Panc1 (cell line): ENCODE measurements around the gene SASH3. TPM values are rescaled to one million over a fixed set of nuclear protein-coding genes. Genes with fewer than 3 reads are reported as not detected.

Experiments
- ATAC-seq: fragments of 200-7000 bp; cut with Tn5 transposase; 2 replicates; pipeline ENCODE4 v1.9.1; 2020; ENCODE audit warnings: mild to moderate bottlenecking, moderate library complexity
- BruUV-seq: library from RNA; stranded (reverse); fragments of 400-500 nt; replicated peaks from 2 replicates; lab custom pipeline; 2021; lab: Mats Ljungman, UMichigan
- CTCF ChIA-PET: fragments of 300-600 bp; sonication (Branson Sonifier 250); formaldehyde crosslinking; loops from one replicate; lab custom pipeline; 2022; ENCODE audit warnings: antibody characterized with exemption; lab: Charles Lee
- POLR2A ChIA-PET: fragments of 300-600 bp; sonication (Branson Sonifier 250); formaldehyde crosslinking; loops from one replicate; lab custom pipeline; 2022; ENCODE audit warnings: antibody characterized with exemption; lab: Charles Lee
- DNase-seq: peaks from one replicate; pipeline ENCODE4 v3.0.0-alpha.2; 2010; ENCODE audit warnings: low read depth, low spot score
- H3K27ac ChIP-seq: 2 replicates; pipeline ENCODE4 v1.5.1; 2011; ENCODE audit warnings: mild to moderate bottlenecking, low read length, inconsistent platforms
- H3K27me3 ChIP-seq: fragments of 200-500 bp; sonication (Bioruptor generic); 2 replicates; pipeline ENCODE4 v1.6.0; 2014; ENCODE audit warnings: low read length, inconsistent platforms; ENCODE audit not compliant: control insufficient read depth, insufficient read depth
- H3K36me3 ChIP-seq: fragments of 200-500 bp; sonication (Bioruptor generic); 2 replicates; pipeline ENCODE4 v1.5.1; 2014; ENCODE audit warnings: inconsistent platforms, mild to moderate bottlenecking, low read length, moderate library complexity; ENCODE audit not compliant: control insufficient read depth, insufficient read depth
- H3K4me1 ChIP-seq: 2 replicates; pipeline ENCODE4 v1.5.1; 2011; ENCODE audit warnings: inconsistent platforms, mild to moderate bottlenecking, low read length, moderate library complexity; ENCODE audit not compliant: control insufficient read depth, insufficient read depth
- H3K4me3 ChIP-seq, 2 experiments: 2 replicates each; pipeline ENCODE4 v1.5.1; 2011 to 2012; ENCODE audit warnings: low read depth in 2 of 2, low read length in 2 of 2, mild to moderate bottlenecking in 2 of 2, inconsistent platforms in 1 of 2, moderate library complexity in 1 of 2
- H3K9me3 ChIP-seq: fragments of 200-500 bp; sonication (Bioruptor generic); 2 replicates; pipeline ENCODE4 v1.5.1; 2014; ENCODE audit warnings: low read depth, mild to moderate bottlenecking, inconsistent platforms, low read length, moderate library complexity; ENCODE audit not compliant: control insufficient read depth, insufficient read depth
- CTCF ChIP-seq: fragments of 450-650 bp; IDR thresholded peaks from 2 replicates; pipeline ENCODE4 v1.5.1; 2017; ENCODE audit warnings: mild to moderate bottlenecking
- POLR2AphosphoS5 ChIP-seq: IDR thresholded peaks from 2 replicates; pipeline ENCODE4 v1.6.1; 2012; ENCODE audit warnings: mild to moderate bottlenecking, low read depth, low read length, moderate library complexity
- REST ChIP-seq, 2 experiments: IDR thresholded peaks; 2 replicates each; pipeline ENCODE4 v1.6.1; 2011 to 2012; ENCODE audit warnings: low read depth in 2 of 2, control low read depth in 1 of 2, low read length in 1 of 2, mild to moderate bottlenecking in 1 of 2, moderate library complexity in 1 of 2; ENCODE audit not compliant: insufficient read depth in 1 of 2
- SIN3A ChIP-seq: IDR thresholded peaks from 2 replicates; pipeline ENCODE4 v1.6.1; 2012; ENCODE audit warnings: low read depth, mild to moderate bottlenecking, low read length, moderate library complexity, borderline replicate concordance; ENCODE audit not compliant: insufficient read depth
- TCF7L2 ChIP-seq: IDR thresholded peaks from 2 replicates; pipeline ENCODE4 v1.6.1; 2011; ENCODE audit warnings: mild to moderate bottlenecking, low read depth, low read length, inconsistent platforms
- in situ Hi-C: cut with HindIII; loops from 2 replicates; pipeline ENCODE4 v1.10.0; 2016; ENCODE audit warnings: low sequenced_read_pairs, low pct_unique_long_range_greater_than_20kb
- intact Hi-C: fragments of 100-400 bp; cut with micrococcal nuclease; formaldehyde crosslinking; loops from one replicate; pipeline ENCODE4 v1.10.0; 2022; ENCODE audit not compliant: unreplicated experiment
- total RNA-seq: library from RNA; stranded (reverse); gene quantifications from one replicate; pipeline ENCODE4 v1.2.1, GENCODE V29; 2021; ENCODE audit not compliant: unreplicated experiment

SASH3 gene
- total RNA-seq, 1 experiment from 2014 or later = 0.33 TPM

GRCh38 chrX:129738466-129739308, 41.1 kb upstream of the SASH3 start, which contains the start of gene XPNPEP2:
Gene XPNPEP2 (plus strand): TSS chrX:129738979. CDS start chrX:129739214, 235 bp downstream.
- in situ Hi-C loops = no loop called here
- 0 out of 2 replicates have a peak, but pooled peaks have one; percentile 38 for ATAC-seq
- TF ChIP-seq TCF7L2 (no peak), CTCF (no peak), REST (IDR thresholded peaks at IDR 0.05; ENCODE audit: insufficient read depth in 1 of 2, low read depth in 2 of 2, low read length in 1 of 2) (no peak), POLR2AphosphoS5 (no peak), SIN3A (no peak)
- intact Hi-C loops = no loop called here
- Histone ChIP-seq H3K27ac (no peak within 1 kb of the TSS), H3K4me3 (no peak within 1 kb of the TSS), H3K4me1 (no peaks in the 10 kb centered on the region), H3K27me3 (no peaks in the 10 kb centered on the region), H3K36me3 (no peaks in the 10 kb centered on the region), H3K9me3 (no peaks in the 10 kb centered on the region)
- POLR2A ChIA-PET = interaction anchor here (0.5 kb wide), 1 partner anchor 11 kb away, joined by 4 read pairs; no protein-coding TSS in a partner anchor
- no peak for DNase-seq
- CTCF ChIA-PET = no interaction called here
- no TSS peak for BruUV-seq

- DNase-seq = no peak
Measured at GRCh38 chrX:129739578-129739977, 40.2 kb upstream of the SASH3 start.

More at GRCh38 chrX:129739578-129739977, 40.2 kb upstream of the SASH3 start:
- Histone ChIP-seq H3K27me3 (no peaks in the 10 kb centered on the region), H3K4me1 (no peaks in the 10 kb centered on the region), H3K27ac (no peak overlapping the region), H3K9me3 (no peaks in the 10 kb centered on the region), H3K4me3 (no peak overlapping the region), H3K36me3 (no peaks in the 10 kb centered on the region)
- in situ Hi-C loops (no loop called here), intact Hi-C loops (no loop called here)
- no TSS peak for BruUV-seq
- ChIA-PET CTCF (no interaction called here), POLR2A (no interaction called here)
- TF ChIP-seq POLR2AphosphoS5 (no peak), REST (IDR thresholded peaks at IDR 0.05; ENCODE audit: insufficient read depth in 1 of 2, low read depth in 2 of 2, low read length in 1 of 2) (no peak)
- ATAC-seq = no peak
